Thyroid gland (tissue), 4 donors: ENCODE data around the gene CENPX.

Experiments
- POLR2A ChIP-seq, 2 donors: fragments of 450-650 bp; IDR thresholded peaks; one replicate each; pipeline ENCODE4 v1.6.1; 2017; ENCODE audit warnings: antibody characterized with exemption in 2 of 2, mild to moderate bottlenecking in 2 of 2, moderate library complexity in 1 of 2
- TF ChIP-seq, protein P1 (sequence below), 6 experiments: fragments of 200-600 bp in 3 of 6; fragments of 450-650 bp in 3 of 6; sonication (generic) in 3 of 6; IDR thresholded peaks; one replicate each; pipeline ENCODE4 v1.5.1; 2016 to 2019; ENCODE audit warnings: antibody characterized with exemption in 6 of 6, mild to moderate bottlenecking in 2 of 6, inconsistent platforms in 1 of 6, moderate library complexity in 1 of 6

DNA sequence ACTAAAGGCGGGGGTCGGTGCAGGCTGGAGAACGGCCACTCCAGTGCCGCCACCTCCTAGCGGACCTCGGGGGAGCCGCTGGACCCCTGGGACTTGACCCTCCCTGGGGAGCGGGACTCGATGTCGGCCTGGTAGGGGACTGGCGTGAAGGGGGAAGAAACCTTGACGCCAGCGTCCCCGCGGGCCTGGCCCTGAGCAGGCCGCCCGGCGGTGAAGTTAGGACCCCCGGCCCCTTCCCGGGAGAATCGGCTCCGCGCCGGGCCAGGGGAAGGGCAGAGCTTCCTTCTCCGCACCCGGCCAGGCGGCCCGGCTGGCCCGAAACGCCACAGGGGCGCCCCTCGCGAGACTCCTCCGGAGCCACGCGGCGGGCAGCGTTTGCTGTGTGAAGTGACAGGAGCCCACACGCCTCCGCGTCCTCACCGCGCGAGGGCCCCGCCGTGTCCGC lies 42.5 kb upstream of the CENPX start:
- TF ChIP-seq, protein P1, sequence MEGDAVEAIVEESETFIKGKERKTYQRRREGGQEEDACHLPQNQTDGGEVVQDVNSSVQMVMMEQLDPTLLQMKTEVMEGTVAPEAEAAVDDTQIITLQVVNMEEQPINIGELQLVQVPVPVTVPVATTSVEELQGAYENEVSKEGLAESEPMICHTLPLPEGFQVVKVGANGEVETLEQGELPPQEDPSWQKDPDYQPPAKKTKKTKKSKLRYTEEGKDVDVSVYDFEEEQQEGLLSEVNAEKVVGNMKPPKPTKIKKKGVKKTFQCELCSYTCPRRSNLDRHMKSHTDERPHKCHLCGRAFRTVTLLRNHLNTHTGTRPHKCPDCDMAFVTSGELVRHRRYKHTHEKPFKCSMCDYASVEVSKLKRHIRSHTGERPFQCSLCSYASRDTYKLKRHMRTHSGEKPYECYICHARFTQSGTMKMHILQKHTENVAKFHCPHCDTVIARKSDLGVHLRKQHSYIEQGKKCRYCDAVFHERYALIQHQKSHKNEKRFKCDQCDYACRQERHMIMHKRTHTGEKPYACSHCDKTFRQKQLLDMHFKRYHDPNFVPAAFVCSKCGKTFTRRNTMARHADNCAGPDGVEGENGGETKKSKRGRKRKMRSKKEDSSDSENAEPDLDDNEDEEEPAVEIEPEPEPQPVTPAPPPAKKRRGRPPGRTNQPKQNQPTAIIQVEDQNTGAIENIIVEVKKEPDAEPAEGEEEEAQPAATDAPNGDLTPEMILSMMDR (IDR thresholded peaks at IDR 0.05) = no peak
- no peak for TF ChIP-seq POLR2A (IDR thresholded peaks at IDR 0.05)
